ENCODE results near the gene GNG2.

DNA sequence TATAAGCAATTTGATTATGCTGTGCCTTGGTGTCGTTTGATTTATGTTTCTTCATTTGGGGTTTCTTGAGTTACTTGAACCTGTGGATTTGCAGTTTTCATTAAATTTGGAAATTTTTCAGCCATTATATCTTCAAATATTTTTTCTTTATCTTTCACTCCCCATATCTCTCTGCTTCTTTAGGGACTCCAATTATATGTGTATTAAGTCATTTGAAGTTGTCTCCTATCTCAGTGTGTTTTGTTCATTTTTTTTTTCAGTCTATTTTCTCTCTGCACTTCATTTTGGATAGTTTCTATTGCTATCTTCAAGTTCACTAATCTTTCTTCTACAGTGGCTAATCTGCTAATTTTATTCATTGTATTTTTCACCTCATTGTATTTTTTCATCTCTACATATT, 99.5 kb downstream of the GNG2 start:
- no peak for TF ChIP-seq CTCF (IDR thresholded peaks at IDR 0.05)
- no peak for TF ChIP-seq POLR2A (IDR thresholded peaks at IDR 0.05)
